ENCODE results near the gene PLP1. TPM values are rescaled to one million over a fixed set of nuclear protein-coding genes. Genes with fewer than 3 reads are reported as not detected.

Gene PLP1
- total and polyA plus RNA-seq, 2 of the 8 experiments (the other 6 are each of a cell fraction or from before 2014, with no cell fraction given): 49.2 to 218 TPM

DNA sequence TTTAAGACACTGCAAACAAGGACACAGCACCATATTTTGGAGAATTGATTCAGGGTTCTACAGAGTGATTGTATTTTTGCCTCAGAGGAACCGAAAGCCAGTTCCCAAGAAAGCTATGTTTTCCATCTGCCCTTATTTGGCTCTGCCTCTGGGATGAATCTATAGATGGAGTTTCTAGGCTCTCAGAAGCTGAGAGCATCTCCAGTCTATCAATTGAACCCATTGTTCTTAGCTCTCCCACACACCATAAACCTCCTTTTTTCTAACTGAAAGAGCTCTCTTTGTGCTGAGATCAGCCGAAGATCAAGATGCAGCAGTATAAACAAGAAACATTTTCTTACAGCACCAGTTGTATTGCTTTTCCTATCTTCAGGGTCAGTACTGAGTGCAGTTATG is 16.9 kb downstream of the PLP1 start:
- DNase-seq (ENCODE audit: low read depth in 1 of 2, low spot score in 2 of 2): no peak
- Histone ChIP-seq H3K4me2 (ENCODE audit: insufficient read depth in 1 of 2, low read depth in 2 of 2, low read length in 2 of 2) (no peak overlapping the region), H3K79me1 (ENCODE audit: low read depth, low read length) (no peaks in the 10 kb centered on the region), H3K79me2 (ENCODE audit: control insufficient read depth in 1 of 2, insufficient read depth in 2 of 2, low read length in 2 of 2) (no peaks in the 10 kb centered on the region), H3K4me3 (ENCODE audit: extremely low read depth in 1 of 4, insufficient read depth in 2 of 4, low read depth in 3 of 4, low read length in 4 of 4) (no peak overlapping the region), H4K8ac (ENCODE audit: extremely low read depth, insufficient read depth, low read length) (no peak overlapping the region), H3K14ac (ENCODE audit: insufficient read length) (no peak overlapping the region), H4K5ac (ENCODE audit: insufficient read length, low read depth, low read length) (no peak overlapping the region), H2AK5ac (ENCODE audit: low read depth, low read length) (no peak overlapping the region), H3K4ac (replicated peaks; ENCODE audit: insufficient read length, low read depth, low read length) (no peak overlapping the region), H3K27ac (ENCODE audit: low read depth, low read length) (no peak overlapping the region), H3K36me3 (ENCODE audit: control insufficient read depth in 2 of 4, insufficient read depth in 4 of 4, low read length in 3 of 4) (peaks cover 4 to 33% (median 13%) of the 10 kb centered on the region in 4 experiments), H3K4me1 (replicated peaks in 1 of 4; ENCODE audit: control insufficient read depth in 3 of 4, insufficient read depth in 4 of 4, low read length in 3 of 4) (no peaks in the 10 kb centered on the region), H2AFZ (ENCODE audit: low read length) (no peak overlapping the region), H2BK5ac (ENCODE audit: low read depth, low read length) (no peak overlapping the region), H3K23ac (ENCODE audit: insufficient read length) (no peak overlapping the region), H3K9me3 (ENCODE audit: insufficient read depth in 2 of 2, low read depth in 1 of 2, low read length in 1 of 2) (no peaks in the 10 kb centered on the region), H3K27me3 (replicated peaks in 1 of 4; ENCODE audit: control insufficient read depth in 3 of 4, extremely low read depth in 1 of 4, insufficient read depth in 3 of 4, low read length in 3 of 4) (no peaks in the 10 kb centered on the region), H2BK120ac (replicated peaks; ENCODE audit: low read depth, low read length) (no peak overlapping the region), H3K56ac (replicated peaks; ENCODE audit: insufficient read length, low read depth, low read length) (no peak overlapping the region), H3K9ac (replicated peaks in 1 of 4; ENCODE audit: extremely low read depth in 1 of 4, low read depth in 3 of 4, low read length in 3 of 4) (no peak overlapping the region), H3K23me2 (ENCODE audit: low read depth, low read length) (no peaks in the 10 kb centered on the region), H2BK20ac (ENCODE audit: low read length) (no peak overlapping the region), H4K91ac (replicated peaks; ENCODE audit: insufficient read length, low read length) (no peak overlapping the region), H2BK12ac (ENCODE audit: low read depth, low read length) (no peak overlapping the region), H4K20me1 (replicated peaks in 1 of 2; ENCODE audit: control insufficient read depth in 1 of 2, insufficient read depth in 2 of 2, low read length in 2 of 2) (no peaks in the 10 kb centered on the region), H2BK15ac (ENCODE audit: low read length) (no peak overlapping the region), H3K18ac (ENCODE audit: extremely low read depth, low read length) (no peak overlapping the region)
- ChIA-PET POLR2A (ENCODE audit: partially characterized antibody) (interaction anchor here (0.9 to 3.0 kb wide), 6 partner anchors 11 to 30 kb away, joined by 3 to 16 read pairs (median 4); partner anchors contain the start of gene PLP1), CTCF (ENCODE audit: partially characterized antibody) (interaction anchor here (1.0 to 2.0 kb wide), 3 partner anchors 18 to 153 kb away, joined by 3 to 7 read pairs (median 4); partner anchors contain the start of gene TMEM31)
- peak; percentile 34; the same call in 1 of the 2 replicates for TF ChIP-seq SRF (IDR thresholded peaks at IDR 0.05; ENCODE audit: low read depth, low read length)
- TF ChIP-seq, protein P1, sequence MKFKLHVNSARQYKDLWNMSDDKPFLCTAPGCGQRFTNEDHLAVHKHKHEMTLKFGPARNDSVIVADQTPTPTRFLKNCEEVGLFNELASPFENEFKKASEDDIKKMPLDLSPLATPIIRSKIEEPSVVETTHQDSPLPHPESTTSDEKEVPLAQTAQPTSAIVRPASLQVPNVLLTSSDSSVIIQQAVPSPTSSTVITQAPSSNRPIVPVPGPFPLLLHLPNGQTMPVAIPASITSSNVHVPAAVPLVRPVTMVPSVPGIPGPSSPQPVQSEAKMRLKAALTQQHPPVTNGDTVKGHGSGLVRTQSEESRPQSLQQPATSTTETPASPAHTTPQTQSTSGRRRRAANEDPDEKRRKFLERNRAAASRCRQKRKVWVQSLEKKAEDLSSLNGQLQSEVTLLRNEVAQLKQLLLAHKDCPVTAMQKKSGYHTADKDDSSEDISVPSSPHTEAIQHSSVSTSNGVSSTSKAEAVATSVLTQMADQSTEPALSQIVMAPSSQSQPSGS (IDR thresholded peaks at IDR 0.05; ENCODE audit: low read length): no peak
- FAIRE-seq: no peak
- 91% methylated on average over 2 of the region's 2 CpGs; no CpG with 5 or more reads in 1 of the 2 experiments for WGBS, 2 experiments (ENCODE audit: extremely low coverage in 1 of 2, insufficient coverage in 1 of 2, insufficient read length in 1 of 2, insufficient replicate concordance in 2 of 2, low coverage in 1 of 2, low lambda C conversion rate in 2 of 2, missing lambda C conversion rate in 1 of 2)
